Mesothelial cell of epicardium (in vitro differentiated cells): ENCODE measurements around the gene ZNF837. TPM values are rescaled to one million over a fixed set of nuclear protein-coding genes. Genes with fewer than 3 reads are reported as not detected.
A peak's percentile ranks its signal among the peaks of the same experiment; 100 is the strongest.

Experiments used
- DNase-seq, 2 experiments: peaks; one replicate each; pipeline ENCODE4 v3.0.0; 2021; ENCODE audit warnings: low spot score in 2 of 2; ENCODE audit not compliant: unreplicated experiment in 2 of 2
- H3K27ac Mint-ChIP-seq: 2 replicates; pipeline ENCODE4 v1.8.0; 2021; ENCODE audit warnings: mixed read lengths
- H3K27me3 Mint-ChIP-seq: 2 replicates; pipeline ENCODE4 v1.8.0; 2021; ENCODE audit warnings: low read depth, mixed read lengths
- H3K36me3 Mint-ChIP-seq: 2 replicates; pipeline ENCODE4 v1.8.0; 2021; ENCODE audit warnings: mixed read lengths
- H3K4me1 Mint-ChIP-seq: 2 replicates; pipeline ENCODE4 v1.8.0; 2021; ENCODE audit warnings: mixed read lengths
- H3K4me3 Mint-ChIP-seq: 2 replicates; pipeline ENCODE4 v1.8.0; 2021; ENCODE audit warnings: mild to moderate bottlenecking, moderate library complexity, mixed read lengths
- H3K9me3 Mint-ChIP-seq: 2 replicates; pipeline ENCODE4 v1.8.0; 2021; ENCODE audit warnings: mixed read lengths
- CTCF ChIP-seq: fragments of 200-600 bp; sonication (generic); IDR thresholded peaks from one replicate; pipeline ENCODE4 v1.5.0; 2021; ENCODE audit warnings: antibody characterized with exemption; ENCODE audit not compliant: unreplicated experiment
- total RNA-seq: library from RNA; stranded (reverse); gene quantifications from 3 replicates; pipeline ENCODE4 v1.2.1, GENCODE V29; 2021

The ZNF837 gene
- total RNA-seq, 1 donor from 2014 or later = 3.9 TPM

- Mint-ChIP-seq H3K4me3 (peak within 1 kb of the TSS; percentile 96), H3K9me3 (no peaks in the 10 kb centered on the region), H3K27ac (peak within 1 kb of the TSS; percentile 98), H3K36me3 (peaks cover 14% of the 10 kb centered on the region), H3K4me1 (peaks cover 24% of the 10 kb centered on the region), H3K27me3 (no peaks in the 10 kb centered on the region)
- peak; percentile 82 to 91 for DNase-seq
- TF ChIP-seq CTCF = no peak
These were observed 5.9 kb upstream of the ZNF837 start, which contains the start of gene RPS5 for GRCh38 chr19:58386576-58387337. Gene RPS5 (plus strand): TSS chr19:58387269. CDS start chr19:58388138, 869 bp downstream.

- no peaks in the 10 kb centered on the region for H3K9me3 Mint-ChIP-seq
- H3K27me3 Mint-ChIP-seq = no peaks in the 10 kb centered on the region
- no peak for DNase-seq
- peak overlapping the region; percentile 96 for H3K4me3 Mint-ChIP-seq
- peak overlapping the region; percentile 98 for H3K27ac Mint-ChIP-seq
- peaks cover 28% of the 10 kb centered on the region for H3K4me1 Mint-ChIP-seq
- peaks cover 14% of the 10 kb centered on the region for H3K36me3 Mint-ChIP-seq
- TF ChIP-seq CTCF = no peak
These were observed 5.2 kb upstream of the ZNF837 start for GRCh38 chr19:58385891-58386575.

- peak overlapping the region; percentile 96 for H3K4me3 Mint-ChIP-seq
- no peak for TF ChIP-seq CTCF
- DNase-seq = no peak
These were observed 4.6 kb upstream of the ZNF837 start for GRCh38 chr19:58385313-58385890.

DNA sequence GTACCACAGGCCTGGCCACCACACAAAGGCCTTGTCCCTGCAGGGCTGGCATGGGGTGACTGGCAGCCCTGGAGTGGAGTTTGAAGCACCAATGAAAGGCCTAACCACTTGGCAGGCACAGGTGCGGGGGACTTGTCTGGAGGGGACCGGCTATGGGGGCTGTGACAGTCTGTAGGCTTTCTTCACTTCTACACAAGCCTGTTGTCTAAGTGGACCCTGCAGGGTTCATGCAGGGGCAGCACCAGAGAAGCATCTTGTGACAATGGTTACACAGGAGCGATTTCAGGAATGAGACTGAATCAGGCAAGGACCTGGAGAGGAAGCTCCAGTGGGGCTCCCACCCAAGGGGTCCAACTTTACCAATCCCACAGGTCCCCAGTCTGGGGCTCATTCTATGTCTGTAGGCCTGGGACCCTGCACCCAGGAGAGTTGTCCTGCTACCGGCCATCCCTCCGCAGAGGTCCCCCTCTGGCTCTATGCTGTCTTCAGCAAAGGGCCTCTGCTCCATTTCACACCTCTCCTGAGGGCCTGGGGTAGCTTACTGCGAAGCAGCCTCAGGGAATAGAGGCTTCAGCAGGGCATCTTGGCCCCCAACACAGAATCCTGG, 2.3 kb upstream of the ZNF837 start:
- Mint-ChIP-seq H3K4me3 (no peak overlapping the region), H3K27ac (no peak overlapping the region), H3K4me1 (peaks cover 26% of the 10 kb centered on the region), H3K9me3 (no peaks in the 10 kb centered on the region), H3K27me3 (no peaks in the 10 kb centered on the region), H3K36me3 (peaks cover 2% of the 10 kb centered on the region)
- DNase-seq = no peak
- TF ChIP-seq CTCF = no peak

More at GRCh38 chr19:58385313-58385890, 4.6 kb upstream of the ZNF837 start:
- H3K36me3 Mint-ChIP-seq = peaks cover 9% of the 10 kb centered on the region
- H3K27ac Mint-ChIP-seq = peak overlapping the region; percentile 98
- no peaks in the 10 kb centered on the region for H3K27me3 Mint-ChIP-seq
- peaks cover 28% of the 10 kb centered on the region for H3K4me1 Mint-ChIP-seq
- H3K9me3 Mint-ChIP-seq = no peaks in the 10 kb centered on the region

DNA sequence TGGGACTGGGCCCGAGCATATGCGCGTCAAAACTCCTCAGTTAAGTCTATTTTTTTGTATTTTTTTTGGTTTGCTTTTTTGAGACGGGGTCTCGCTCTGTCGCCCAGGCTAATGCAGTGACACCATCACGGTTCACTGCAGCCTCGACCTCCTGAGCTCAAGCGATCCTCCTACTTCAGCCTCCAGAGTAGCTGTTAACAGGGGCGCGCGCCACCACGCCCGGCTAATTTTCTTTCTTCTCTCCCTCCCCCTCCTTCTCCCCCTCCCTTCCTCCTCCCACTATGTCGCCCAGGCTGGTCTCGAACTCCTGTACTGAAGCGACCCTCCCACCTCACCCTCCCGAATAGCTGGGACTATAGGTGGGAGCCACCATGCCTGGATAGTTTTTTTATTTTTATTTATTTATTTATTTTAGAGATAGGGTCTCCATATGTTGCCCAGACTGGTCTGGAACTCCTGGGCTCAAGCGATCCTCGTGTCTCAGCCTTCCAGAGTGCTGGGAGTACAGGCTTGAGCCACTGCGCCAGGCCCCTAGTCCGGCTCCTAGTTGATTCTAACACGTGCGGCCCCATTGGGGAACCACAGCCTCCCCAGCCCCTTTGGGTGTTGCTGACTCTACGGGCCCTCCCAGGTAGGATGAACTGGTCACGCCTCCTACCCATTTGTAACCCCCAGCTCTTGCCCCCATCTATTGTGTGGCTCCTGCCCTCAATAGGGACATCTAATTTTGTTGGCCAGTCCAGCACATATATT, 806 bp upstream of the ZNF837 start:
- Mint-ChIP-seq H3K4me1 (peaks cover 21% of the 10 kb centered on the region), H3K4me3 (peak overlapping the region; percentile 86), H3K36me3 (no peaks in the 10 kb centered on the region), H3K27me3 (no peaks in the 10 kb centered on the region), H3K27ac (peak overlapping the region; percentile 96), H3K9me3 (no peaks in the 10 kb centered on the region)
- no peak for TF ChIP-seq CTCF
- no peak for DNase-seq
